GM19438 (cell line): ENCODE results near the gene BABAM1.

ENCODE experiments used
- ATAC-seq: cut with Tn5 transposase; IDR thresholded peaks from one replicate; pipeline ENCODE4 v1.9.1; 2021; ENCODE audit warnings: low read depth; ENCODE audit not compliant: unreplicated experiment

The BABAM1 gene

DNA sequence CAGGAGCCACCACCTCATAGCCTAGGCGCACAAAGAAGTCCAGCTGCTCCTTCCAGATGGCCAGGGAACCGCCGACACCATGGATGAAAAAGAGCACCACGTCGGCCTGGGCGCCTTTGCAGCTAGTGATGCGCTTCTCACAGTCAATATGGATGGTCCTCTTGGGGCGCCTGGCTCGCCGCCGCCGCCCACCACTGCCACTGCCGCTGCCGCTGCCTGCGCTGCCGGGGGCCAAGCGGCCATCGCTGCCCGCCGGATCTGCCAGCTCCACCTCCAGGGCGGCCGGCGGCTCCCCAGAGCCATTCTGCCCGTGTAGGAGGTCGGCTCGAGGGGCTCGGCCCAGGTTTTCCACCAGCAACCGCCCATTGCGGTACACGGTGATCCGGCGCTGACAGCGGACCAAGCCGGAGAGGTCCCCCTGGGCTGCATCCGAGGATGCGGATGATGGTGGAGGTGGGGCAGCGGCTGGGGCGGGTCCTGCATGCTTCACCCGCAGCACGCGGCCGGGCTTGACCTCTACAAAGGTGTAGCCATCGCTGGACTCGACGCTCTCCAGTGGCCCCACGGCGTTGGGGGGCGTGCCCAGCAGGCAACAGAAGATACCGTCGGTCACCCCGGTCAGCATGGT, 33.9 kb downstream of the BABAM1 start:
- no peak for ATAC-seq

DNA sequence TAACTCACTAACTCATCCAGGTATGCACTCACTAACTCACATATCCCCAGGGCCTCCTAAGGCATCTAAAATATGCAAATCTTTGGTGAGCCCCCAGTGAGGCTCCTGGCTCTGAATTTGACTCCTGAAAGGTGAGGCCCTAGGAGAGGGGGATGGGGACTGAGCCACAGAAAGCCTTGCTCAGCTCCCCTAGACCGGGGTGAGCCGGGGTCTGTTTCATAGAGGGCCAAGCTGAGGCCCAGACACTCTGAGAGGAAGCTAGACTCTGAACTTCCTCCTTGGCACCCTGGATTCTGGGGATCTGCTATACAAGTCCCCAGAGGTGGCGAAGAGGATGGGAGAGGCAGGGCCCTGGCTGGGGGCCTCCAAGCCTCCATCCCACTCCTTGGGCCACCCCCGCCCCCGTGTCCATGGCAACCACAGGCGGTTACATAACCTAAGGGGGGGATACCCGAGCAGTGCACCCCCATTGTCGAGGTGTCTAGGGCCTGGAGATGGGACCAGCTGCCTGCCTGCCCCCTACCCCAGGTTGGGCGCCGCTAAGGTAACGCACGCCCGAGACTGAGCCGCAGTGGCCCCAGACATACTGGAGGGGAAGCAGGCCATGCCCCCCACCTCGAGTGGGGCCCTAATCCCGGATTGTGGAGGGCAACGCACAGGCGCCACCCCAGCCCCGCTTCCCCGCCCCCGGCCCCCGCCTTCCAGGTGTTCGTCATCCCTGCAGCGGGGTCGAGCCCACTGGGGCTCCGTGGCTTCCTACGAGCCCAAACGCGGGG, 35.3 kb downstream of the BABAM1 start:
- ATAC-seq = no peak

DNA sequence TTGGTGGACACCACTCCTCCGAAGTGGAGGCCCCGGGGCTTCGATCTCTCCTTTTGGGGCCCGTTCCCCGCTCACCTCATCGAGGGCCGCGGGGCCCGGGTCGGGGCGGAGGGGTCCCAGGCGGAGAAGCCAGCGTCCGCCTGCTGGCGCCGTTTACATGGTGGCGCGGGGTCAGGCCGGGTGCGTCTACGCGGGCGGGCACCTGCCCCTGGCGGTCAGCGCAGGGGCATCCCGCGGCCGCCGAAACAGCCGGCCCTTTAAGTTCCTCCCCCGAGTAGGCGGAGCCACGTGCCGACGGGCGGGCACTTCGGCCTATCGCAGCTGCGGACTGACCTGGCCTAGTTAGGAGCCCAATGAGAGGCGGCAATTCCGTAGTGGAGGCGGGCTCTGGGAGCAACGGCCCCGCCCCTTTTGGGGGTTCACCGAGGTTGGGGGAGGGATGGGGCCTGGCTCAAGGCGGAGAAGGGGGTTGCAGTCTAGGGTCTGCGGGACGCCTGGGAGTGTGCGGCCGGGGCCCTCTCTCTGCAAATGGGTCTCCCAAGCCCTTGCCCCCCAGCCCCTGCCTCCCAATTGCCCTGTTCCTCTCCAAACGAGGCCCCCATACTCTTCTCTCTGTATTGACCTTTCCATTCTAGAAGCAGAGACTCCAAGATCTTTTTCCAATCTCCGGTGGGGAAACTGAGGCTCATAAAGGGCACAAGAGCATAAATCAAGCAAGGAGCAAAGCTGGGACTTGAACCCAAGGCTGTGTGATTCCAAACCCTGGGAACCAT, 36.1 kb downstream of the BABAM1 start, which contains the start of gene ABHD8:
ABHD8 (minus strand) TSS at position 259 of the 773 bp plus-strand sequence. CDS start 1,809 bp downstream, outside the sequence.
- ATAC-seq = peak; percentile 55

DNA sequence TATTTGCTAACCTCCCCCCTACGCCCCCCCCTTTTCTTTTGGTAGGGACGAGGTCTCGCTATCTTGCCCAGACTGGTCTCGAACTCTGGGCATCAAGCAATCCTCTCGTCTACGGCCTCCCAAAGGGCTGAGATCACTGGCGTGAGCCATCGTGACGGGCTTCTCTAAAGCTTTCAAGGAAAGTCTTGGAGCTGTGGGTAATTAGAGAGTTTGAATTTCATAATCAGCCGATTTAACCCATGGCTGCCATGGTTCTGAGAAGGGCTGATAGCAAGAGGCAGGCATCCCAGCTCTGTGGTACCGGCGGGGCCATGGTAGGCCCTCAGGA, 36.7 kb downstream of the BABAM1 start:
- ATAC-seq = no peak

DNA sequence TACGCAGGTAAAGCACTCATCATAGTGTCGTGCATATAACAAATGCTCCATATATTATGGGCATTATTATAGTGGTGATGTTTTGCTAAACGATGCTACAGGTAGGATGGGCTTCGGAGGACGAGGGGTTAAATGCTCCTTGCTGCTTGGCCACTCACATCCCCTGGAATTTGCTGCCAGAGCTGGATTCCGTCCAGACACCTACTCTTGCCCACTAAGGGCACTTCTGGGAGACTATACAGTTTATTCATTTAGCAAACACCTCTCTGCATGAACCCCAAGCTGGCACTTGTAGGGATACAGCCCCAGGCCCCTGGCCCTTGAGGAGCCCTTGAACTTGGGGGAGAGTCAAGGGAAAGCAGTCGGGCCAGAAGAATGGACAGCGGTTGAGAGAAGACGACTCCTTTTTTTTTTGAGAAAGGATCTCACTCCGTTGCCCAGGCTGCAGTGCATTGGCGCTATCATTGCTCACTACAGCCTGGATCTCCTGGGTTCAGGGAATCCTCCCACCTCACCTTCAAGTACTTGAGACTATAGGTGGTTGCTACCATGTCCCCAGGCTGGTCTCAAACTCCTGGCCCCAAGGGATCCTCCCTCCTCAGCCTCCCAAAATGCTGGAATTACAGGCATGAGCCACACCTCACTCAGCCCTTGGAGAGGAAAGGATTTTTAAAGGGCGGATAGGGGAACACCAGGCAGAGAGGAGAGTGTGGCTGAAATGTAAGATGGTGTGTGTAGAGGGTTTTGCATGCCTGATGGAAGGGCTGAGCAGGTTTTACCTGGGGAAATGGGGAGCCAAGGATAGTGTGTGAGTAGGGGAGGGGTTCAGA, 37.4 kb downstream of the BABAM1 start:
- ATAC-seq = no peak

DNA sequence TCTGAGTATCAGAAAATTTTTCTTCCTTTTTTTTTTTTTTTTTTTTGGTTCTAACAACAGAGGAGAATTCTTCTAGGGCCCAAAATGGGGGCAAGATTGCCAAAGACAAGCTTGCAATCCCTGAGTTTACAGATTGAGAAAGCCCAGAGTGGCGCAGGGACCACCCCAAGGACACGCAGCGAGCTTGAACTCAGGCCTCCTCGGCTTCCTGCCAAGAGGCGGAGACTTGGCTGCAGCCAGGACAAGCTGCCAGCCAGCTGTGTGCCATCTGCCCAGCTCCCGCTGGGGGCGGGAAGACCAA, 37.9 kb downstream of the BABAM1 start:
- no peak for ATAC-seq

DNA sequence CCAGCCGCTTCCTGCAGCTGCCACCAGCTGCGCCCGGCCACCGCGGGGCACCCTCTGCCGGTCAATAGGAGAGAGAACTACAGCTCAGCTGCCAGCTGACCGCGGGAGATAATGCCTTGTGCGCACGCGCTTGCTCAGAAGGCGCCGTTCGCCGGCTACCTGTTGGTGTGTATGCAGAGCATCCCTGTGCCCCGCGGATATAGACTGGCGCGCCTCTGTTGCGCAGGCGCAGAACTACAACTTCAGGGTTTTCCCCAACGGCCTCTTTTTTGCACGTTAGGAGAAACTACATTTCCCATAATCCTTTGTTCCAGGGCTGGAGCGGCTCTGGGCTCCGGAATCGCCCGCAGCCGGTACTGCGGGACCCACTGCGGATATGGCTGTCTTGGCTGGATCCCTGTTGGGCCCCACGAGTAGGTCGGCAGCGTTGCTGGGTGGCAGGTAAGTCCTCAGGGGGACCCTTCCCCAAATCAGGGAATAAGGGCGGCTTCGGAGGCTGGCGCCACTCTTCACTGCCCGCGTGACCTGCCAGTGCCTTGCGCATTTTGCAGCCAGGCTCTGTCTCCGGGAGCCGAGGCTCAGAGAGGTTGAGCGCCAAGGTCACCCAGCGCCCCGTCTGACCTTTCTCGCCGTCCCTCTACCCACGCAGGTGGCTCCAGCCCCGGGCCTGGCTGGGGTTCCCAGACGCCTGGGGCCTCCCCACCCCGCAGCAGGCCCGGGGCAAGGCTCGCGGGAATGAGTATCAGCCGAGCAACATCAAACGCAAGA, 38.5 kb downstream of the BABAM1 start, which contains the start of gene MRPL34:
MRPL34 (plus strand) TSS at position 356 of the 768 bp plus-strand sequence; CDS start at position 377, 21 bp downstream.
- ATAC-seq = peak; percentile 53

DNA sequence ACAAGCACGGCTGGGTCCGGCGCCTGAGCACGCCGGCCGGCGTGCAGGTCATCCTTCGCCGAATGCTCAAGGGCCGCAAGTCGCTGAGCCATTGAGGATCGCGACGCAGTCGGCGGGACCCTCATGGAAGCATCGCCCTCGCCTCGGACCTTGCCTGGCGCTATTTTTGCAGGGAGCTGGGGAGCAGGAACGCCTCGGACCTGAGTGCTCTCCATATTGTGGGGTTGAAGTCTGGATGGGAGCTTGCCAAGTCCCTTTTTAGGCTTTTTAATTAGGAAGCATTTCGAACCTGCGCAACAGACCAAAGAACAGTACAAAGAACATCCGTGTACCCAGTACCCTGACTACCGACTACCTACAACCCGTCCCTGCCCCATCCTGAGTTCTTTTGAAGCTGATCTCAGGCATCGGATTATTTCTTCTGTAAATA, 39.1 kb downstream of the BABAM1 start:
- no peak for ATAC-seq

DNA sequence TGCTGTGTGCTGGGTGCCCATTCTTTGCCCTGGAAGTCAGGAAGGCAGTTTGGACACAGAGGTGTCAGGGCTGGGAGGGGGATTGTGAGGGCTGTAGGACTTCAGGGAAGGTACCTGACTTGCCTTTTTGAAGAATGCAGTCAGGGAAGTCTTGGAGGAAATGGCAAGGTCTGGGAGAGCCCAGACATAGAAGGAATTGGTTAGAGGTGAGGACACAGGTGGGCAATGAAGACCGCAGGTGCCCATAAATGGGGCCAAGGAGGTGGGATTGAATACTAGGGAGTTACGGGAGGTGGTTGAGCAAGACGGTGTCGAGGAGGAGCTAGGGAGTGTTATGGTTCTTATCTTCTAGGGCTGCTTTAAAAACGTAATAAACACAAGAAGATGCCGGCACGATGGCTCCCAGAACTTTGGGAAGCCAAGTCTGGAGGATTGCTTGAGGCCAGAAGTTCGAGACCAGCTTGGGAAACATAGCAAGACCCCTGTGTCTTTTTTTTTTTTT, 40.7 kb downstream of the BABAM1 start:
- ATAC-seq = no peak

DNA sequence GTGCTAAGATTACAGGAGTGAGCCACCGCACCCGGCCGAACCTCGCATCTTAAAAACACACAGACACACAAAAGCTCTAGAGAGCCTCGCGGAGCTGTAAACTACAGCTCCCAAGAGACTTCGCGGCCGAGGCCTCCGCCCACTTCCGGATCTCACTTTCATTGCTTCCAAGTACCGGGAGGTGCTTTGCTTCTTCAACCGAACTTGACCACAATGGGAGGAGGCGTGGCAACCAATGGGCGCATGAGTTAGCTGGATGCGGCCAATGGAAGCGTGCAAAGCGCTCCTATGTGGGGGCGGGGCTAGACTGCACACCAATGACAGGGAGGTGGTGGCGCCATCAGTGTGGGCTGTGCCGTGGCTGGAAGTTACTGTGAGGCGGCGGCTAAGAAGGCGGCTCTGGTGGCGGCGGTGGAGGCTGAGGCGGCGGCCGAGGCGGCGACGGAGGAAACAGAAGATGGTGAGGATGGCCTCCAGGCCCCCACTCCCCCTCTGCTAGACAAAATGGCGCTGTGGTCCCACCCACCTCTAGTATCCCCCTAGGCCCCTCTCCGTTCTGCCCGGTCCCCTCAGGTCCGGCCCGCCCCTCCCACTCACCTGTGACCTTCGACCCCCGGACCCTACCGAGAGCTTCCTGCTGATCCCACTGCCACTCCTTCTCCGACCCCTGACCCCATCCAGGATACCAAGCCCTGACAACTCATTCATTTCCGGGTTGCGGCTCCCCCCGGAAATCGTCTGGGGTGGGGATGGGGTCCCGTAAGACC, 42.1 kb downstream of the BABAM1 start, which contains the start of gene DDA1:
DDA1 (plus strand) TSS at position 366 of the 767 bp plus-strand sequence; CDS start at position 458, 92 bp downstream.
- ATAC-seq = peak; percentile 52

DNA sequence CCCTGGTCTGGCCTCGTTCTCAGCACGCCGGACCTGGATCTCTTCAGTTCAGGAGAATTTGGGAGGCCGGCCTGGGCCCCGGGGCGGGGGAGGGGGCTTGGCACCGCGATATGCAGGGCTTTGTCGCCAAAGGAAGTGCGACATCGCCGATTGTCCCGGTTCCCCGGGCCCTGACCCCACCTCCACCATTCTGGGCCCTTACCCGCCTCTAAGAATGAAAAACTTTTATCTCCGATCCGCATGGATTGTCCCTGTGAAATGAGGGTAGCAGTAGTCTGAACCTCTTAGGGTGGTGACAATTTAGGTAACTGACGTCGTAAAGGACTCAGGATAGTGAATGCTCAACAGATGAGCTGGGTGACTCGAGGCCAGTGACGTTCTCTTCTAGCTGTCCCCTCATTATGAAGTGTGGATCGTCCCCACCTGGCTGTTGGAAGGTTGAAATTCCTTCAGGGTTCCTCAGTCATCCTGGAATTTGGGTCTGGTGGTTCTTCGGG, 42.8 kb downstream of the BABAM1 start:
- ATAC-seq = no peak

DNA sequence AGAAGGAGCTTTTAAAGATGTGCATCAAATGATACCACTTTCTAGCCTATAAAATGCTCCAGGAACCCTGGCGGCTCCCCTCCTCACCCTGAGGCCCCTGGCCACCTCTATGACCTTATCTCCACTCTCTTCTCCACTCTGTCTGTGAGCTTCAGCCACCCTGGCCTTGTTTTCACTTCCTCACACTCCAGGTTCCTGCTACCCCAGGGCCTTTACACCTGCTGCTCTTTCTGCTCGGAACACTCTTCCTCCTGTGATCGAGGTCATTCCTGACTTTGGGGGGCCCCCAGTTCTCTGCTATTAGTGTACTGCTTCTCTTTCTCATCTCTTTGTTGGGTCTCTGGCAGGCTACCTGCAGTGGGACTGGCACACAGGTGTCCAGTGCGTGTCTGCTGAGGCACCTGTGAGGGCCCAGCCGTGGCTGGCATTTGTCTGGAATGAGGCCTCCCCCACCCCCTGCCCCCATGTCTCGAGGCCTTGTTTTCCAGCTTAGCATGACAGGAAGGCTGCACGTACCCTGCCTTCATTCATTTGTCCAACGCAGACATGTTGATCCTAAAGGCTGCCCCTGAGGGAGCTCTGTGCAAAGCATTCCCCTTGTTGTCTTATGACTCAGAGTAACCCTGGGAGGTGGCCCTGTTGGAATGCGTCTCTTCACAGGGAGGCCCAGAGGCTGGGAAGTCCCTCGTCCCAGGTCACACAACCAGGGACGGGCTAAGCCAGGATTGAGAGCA, 44.4 kb downstream of the BABAM1 start:
- ATAC-seq = no peak

DNA sequence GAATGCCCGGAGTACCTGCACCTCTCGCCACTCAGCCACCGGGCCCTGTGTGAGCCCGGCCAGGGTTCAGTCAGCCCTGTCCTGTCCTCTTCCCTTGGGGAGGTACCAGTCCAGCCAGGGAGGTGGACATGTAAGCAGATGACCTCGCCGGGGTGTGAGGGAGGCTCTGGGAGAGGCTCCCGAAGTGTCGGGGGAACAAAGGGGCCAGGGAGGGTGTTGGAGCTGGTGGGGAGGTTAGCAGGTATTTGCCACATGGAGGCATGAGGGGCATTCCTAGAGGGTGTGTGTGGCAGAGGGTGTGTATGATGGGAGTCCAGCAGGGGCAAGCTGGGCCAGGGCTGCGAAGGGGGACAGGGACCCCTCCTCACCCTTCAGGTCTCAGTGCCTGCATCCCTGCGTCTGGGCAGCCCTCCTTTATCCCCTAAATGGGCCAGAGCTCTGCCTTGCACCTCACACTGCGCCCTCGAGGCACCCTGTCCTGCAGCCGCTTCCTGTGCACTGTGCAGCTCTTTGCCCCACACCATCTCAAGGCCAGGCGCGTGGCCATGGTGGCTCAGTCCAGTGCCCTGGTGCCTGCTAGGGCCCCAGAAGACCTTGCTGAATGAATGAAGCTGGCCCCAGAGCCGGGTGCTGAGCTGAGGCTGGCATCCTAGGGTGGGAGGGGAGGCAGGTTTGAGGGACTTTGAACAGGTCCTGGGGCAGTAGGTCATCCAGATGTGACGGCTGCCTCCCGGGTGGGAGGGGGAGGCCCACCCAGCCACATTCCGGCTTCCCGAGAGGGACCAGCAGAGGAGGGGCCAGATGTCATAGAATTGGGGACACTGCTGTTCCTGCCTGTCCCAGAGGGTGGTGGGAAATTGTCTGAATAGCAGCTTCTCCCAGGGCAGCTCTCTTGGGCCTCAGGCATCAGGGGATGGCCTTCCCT, 45.2 kb downstream of the BABAM1 start:
- ATAC-seq = no peak

DNA sequence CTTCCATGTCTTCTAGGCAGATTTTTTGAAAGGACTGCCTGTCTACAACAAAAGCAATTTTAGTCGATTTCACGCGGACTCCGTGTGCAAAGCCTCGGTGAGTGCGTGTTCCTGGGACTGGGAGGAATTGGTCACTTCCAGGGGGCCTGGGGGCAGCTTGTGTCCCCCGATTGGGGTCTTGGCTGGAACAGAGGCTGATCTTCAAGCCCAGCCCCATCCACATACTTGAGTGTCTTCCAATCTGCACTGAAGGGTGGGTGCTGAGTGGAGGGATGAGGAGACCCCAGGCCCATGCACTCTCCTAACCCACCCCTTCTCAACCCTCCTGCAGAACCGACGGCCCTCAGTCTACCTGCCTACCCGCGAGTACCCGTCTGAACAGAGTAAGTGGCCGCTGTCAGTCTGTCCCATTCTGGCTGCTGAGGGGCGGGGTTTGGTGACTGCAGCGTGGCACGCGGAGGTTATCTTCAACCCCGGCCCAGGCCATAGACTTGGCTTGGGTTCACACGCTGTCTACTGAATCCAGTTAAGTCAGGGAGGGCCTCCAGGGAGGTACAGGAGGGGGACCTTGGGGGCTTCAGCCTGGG, 46.9 kb downstream of the BABAM1 start:
- ATAC-seq = no peak

DNA sequence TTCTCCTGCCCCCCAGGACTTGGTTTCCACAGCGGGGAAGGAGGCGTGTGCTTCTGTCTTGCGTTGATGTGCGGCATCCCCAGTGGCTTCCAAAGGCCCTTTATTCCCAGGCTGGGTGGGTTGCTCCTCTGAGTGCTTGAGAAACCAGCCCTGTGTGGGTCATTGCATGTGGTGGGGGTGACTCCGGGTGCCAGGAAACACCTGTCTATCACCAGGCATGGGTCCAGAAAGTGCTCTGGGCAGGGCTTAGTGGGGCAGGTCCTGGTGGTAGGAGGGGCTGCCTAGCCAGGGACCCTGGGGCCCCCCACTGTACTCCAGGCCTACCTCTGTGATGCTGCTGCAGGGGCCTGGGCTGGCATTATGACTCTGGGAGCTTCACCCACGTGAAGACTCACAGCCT, 51.7 kb downstream of the BABAM1 start:
- no peak for ATAC-seq

DNA sequence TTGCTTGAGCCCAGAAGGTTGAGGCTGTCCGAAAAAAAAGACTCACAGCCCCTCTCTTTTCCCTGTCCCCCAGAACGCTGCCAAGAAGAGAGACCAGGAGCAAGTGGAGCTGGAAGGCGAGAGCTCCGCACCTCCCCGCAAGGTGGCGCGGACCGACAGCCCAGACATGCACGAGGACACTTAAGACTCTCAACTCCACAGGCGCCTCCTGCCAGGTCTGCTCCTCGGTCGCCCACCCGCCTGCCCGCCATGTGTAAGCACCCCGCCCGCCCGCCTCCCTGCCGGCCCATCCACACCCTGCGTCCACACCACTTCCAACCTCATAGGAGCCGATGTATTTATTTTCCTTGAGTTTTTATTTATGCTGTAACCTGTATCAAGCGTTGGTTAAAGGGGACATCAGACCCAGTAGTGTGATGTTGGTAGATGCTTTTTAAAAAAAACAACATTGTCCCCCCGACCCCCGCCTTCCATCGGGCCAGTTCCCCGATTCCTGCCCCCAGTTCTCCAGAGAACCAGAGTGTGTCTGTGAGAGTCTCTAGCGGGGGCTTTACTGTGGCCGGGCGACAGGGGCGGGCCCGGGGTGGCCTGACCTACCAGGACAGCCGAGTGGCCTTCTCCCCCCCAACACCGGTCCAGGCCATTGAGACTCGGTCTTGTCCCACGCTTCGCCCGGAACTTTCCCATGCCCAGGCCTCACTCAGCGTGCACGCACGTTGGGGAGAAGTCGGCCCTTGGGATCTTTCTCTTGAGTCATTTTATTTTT, 52.4 kb downstream of the BABAM1 start:
- ATAC-seq = no peak
